ENCODE measurements around the gene PIH1D1. TPM values are rescaled to one million over a fixed set of nuclear protein-coding genes. Genes with fewer than 3 reads are reported as not detected.

The PIH1D1 gene
- polyA plus RNA-seq, 1 donor from 2014 or later: 145 TPM

GRCh38 chr19:49433240-49433901, 18.2 kb downstream of the PIH1D1 start:
- Histone ChIP-seq H3K4me3 (ENCODE audit: low read length) (no peak overlapping the region), H3K27ac (ENCODE audit: low read length) (no peak overlapping the region), H3F3A (ENCODE audit: insufficient read depth, low read length, poor library complexity, severe bottlenecking) (no peaks in the 10 kb centered on the region), H2AFZ (ENCODE audit: low read depth, low read length) (no peak overlapping the region), H3K9ac (ENCODE audit: low read length) (no peak overlapping the region), H3K9me2 (ENCODE audit: insufficient read depth, low read length) (no peaks in the 10 kb centered on the region), H4K20me1 (ENCODE audit: insufficient read depth) (no peaks in the 10 kb centered on the region), H3K36me3 (ENCODE audit: insufficient read depth, low read length) (no peaks in the 10 kb centered on the region), H3K9me3 (ENCODE audit: low read length) (peaks cover 8% of the 10 kb centered on the region), H3K27me3 (ENCODE audit: insufficient read depth, low read depth, low read length) (peaks cover 51% of the 10 kb centered on the region), H3K4me2 (ENCODE audit: low read length) (no peak overlapping the region), H3K79me2 (replicated peaks; ENCODE audit: insufficient read depth, low read length) (no peaks in the 10 kb centered on the region)
- no peak for TF ChIP-seq POLR2AphosphoS5 (IDR thresholded peaks at IDR 0.05)
- TF ChIP-seq REST (IDR thresholded peaks at IDR 0.05; ENCODE audit: borderline replicate concordance): no peak
- no peak for TF ChIP-seq RAD21 (conservative IDR thresholded peaks at IDR 0.05)
- no peak for TF ChIP-seq EP300 (conservative IDR thresholded peaks at IDR 0.05; ENCODE audit: poor library complexity, severe bottlenecking)
- no peak for TF ChIP-seq EZH2 (IDR thresholded peaks at IDR 0.05; ENCODE audit: borderline replicate concordance, insufficient read depth, low read length, poor library complexity, severe bottlenecking)
- no peak for TF ChIP-seq SMC3 (conservative IDR thresholded peaks at IDR 0.05; ENCODE audit: poor library complexity)
- TF ChIP-seq CTCF (IDR thresholded peaks at IDR 0.05; ENCODE audit: poor library complexity, severe bottlenecking): no peak
- no peak for TF ChIP-seq TAF1 (IDR thresholded peaks at IDR 0.05; ENCODE audit: low read depth)
- no peak for TF ChIP-seq MXI1 (conservative IDR thresholded peaks at IDR 0.05; ENCODE audit: poor library complexity, severe bottlenecking)

GRCh38 chr19:49432141-49433073, 19.2 kb downstream of the PIH1D1 start:
- Histone ChIP-seq H3K36me3 (ENCODE audit: insufficient read depth, low read length) (no peaks in the 10 kb centered on the region), H3K4me3 (ENCODE audit: low read length) (no peak overlapping the region)
- TF ChIP-seq CTCF (IDR thresholded peaks at IDR 0.05; ENCODE audit: poor library complexity, severe bottlenecking): no peak
- no peak for TF ChIP-seq EP300 (conservative IDR thresholded peaks at IDR 0.05; ENCODE audit: poor library complexity, severe bottlenecking)
- TF ChIP-seq TAF1 (IDR thresholded peaks at IDR 0.05; ENCODE audit: low read depth): no peak
- no peak for TF ChIP-seq SMC3 (conservative IDR thresholded peaks at IDR 0.05; ENCODE audit: poor library complexity)
- TF ChIP-seq POLR2AphosphoS5 (IDR thresholded peaks at IDR 0.05): no peak
- no peak for TF ChIP-seq REST (IDR thresholded peaks at IDR 0.05; ENCODE audit: borderline replicate concordance)

More at GRCh38 chr19:49432141-49433073, 19.2 kb downstream of the PIH1D1 start:
- Histone ChIP-seq H3K27ac (ENCODE audit: low read length) (no peak overlapping the region), H3K9ac (ENCODE audit: low read length) (no peak overlapping the region), H3K79me2 (replicated peaks; ENCODE audit: insufficient read depth, low read length) (no peaks in the 10 kb centered on the region), H3K27me3 (ENCODE audit: insufficient read depth, low read depth, low read length) (peaks cover 49% of the 10 kb centered on the region), H3K4me2 (ENCODE audit: low read length) (no peak overlapping the region), H3F3A (ENCODE audit: insufficient read depth, low read length, poor library complexity, severe bottlenecking) (no peaks in the 10 kb centered on the region), H3K9me2 (ENCODE audit: insufficient read depth, low read length) (no peaks in the 10 kb centered on the region), H2AFZ (ENCODE audit: low read depth, low read length) (no peak overlapping the region), H4K20me1 (ENCODE audit: insufficient read depth) (no peaks in the 10 kb centered on the region), H3K9me3 (ENCODE audit: low read length) (peaks cover 8% of the 10 kb centered on the region)
